ENCODE measurements around the gene SOBP.
"Not testable (repeated sequence)": the region's sequence is repeated elsewhere in the genome, so short reads cannot be mapped to it uniquely, and the experiment has no call there.

SOBP gene

DNA sequence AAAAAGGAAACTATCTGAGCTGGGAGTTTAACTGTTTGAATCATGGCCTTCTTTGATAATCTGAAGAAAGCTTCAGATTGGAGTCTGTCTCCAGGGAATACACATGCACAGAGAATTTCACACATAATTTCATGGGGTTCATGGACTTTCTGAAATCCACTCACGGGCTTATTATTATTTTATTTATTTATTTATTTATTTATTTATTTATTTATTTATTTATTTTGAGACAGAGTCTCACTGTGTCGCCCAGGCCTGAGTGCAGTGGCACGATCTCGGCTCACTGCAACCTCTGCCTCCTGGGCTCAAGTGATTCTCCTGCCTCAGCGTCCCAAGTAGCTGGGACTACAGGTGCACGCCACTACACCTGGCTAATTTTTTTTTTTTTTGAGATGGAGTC lies 63.2 kb downstream of the SOBP start:
- DNase-seq (ENCODE audit: low read depth in 2 of 2, low spot score in 1 of 2), result not testable (repeated sequence)

DNA sequence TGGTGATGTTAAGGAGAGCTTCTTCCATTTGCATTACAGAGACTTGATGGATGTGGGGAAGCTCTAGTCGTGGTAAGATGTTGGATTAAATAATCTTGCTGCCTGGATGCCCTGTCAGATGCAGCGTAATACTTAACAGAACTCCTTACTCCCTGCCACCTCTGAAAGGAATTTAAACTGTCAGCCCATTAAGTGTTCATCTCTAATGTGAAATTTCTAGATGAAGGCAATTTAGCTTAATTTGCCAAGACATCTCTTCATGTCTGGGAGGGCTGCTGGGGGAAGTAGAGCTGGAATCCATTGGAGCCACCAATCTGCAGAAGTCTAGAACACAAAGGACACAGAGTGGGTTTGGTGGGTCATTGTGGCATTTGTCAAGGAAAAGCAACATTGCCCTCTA lies 64.4 kb downstream of the SOBP start:
- DNase-seq (ENCODE audit: low read depth in 2 of 2, low spot score in 1 of 2), result no peak

DNA sequence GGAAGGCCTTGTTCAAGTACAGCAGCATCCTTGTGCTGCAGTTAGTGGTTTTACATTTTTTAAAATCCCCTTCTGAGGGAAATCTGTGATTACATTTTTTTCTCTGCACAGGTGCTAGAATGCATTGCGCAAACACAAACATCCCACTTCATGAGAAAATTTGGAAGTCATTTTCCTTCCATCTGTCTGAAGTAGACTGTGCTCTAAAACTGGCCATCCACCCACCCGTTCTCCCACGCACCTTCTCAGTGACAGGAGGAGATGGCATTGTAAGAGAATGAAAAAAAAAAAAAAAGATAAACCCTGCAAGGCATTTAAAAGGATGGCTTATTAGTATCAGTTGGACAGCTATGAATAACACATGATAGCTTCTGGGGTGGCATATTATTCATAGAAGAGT lies 65.0 kb downstream of the SOBP start:
- DNase-seq (ENCODE audit: low read depth in 2 of 2, low spot score in 1 of 2), result no peak

DNA sequence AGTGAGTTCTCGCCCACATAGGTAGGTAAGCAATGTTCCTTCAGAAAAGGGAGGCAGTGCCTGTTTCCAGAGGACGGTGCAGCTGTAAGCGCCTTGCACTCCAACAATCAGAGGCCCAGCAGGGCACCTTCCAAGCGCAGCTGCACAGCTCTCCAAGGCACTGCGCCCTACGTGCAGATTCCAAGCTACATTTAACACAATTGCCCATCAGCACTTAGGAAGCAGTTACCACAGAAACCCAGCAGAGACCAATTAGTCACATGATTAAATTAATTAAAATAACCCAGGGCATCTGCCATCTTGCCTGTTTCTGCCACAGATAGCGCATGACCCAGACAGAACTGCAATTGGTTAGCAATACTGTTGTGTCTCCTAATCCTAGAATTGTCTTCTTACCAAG lies 65.5 kb downstream of the SOBP start:
- DNase-seq (ENCODE audit: low read depth in 2 of 2, low spot score in 1 of 2), result no peak

DNA sequence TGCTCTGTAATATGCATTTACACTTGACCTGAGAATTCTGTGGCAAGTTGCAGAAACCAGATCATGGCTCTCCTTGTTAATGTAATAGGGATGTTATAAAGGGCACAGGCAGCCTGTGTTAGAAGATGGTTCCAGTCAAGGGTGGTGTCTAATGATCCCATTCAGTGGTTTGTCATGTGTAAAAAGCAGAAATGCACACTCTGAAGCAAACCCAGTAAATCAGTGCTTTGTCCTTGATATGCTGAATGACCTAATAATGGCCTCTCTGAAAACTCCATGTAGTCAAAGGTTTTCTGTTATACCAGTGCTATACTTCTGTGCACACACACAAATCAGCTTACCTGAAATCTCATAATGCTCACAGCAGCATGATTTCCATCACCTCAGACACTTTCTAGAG lies 66.2 kb downstream of the SOBP start:
- no peak for DNase-seq (ENCODE audit: low read depth in 2 of 2, low spot score in 1 of 2)

DNA sequence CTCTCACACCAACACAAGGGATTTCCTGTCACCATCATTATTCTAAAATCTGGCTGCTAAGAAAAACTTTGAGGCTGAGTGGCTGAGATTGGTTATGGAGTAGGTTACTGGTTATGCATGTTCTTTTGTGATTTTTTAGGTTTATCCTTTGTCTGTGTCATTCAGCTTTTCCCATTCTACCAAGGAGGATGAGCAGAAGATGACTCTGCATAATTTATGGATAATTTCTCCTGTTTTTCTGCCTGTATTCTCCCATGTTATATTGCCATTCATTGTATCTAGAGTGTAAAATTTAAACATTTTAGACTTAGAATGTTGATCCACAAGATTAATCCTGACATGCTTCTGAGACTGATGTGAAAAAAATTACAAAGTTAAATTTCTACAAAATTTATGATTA lies 67.8 kb downstream of the SOBP start:
- DNase-seq (ENCODE audit: low read depth in 2 of 2, low spot score in 1 of 2), result no peak

DNA sequence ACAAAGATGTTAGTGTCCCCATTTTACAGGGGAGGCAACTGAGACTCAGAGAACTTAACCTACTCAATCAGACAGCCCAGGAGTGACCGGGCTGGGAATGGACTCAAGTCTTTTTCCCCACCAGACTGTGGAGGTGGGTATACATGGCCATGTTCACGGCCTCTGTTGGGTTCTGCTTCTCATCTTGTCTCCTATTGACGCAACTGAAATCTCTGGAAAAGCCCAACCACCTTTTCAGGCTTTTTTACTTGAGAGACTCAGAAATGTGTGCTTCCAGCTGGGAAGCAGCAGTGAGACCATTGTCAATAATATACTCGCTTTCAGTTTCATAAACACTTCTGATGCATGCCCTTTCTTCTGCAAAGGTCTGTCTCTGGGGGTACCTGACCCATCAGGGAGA lies 70.7 kb downstream of the SOBP start:
- DNase-seq (ENCODE audit: low read depth in 2 of 2, low spot score in 1 of 2), result no peak

DNA sequence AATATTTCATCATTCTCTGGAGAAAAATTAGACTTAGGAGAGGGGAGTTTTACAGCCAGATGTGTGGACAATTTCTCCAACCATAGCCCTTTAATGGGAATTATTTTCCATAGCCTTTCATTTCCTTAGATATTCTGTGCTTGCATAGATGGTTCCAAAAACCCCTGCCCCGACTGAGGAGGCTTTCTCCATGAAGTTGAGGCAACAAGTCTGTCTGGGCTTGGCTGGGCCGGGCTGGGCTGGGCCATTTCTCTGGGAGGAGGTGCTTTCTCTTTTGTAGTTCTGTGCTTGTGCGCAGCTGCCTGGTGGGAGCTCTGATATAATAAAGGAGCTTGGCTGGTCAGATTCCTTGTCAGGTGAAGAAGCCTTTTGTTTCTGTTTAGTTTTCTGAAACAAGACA lies 71.4 kb downstream of the SOBP start:
- DNase-seq (ENCODE audit: low read depth in 2 of 2, low spot score in 1 of 2), result no peak

DNA sequence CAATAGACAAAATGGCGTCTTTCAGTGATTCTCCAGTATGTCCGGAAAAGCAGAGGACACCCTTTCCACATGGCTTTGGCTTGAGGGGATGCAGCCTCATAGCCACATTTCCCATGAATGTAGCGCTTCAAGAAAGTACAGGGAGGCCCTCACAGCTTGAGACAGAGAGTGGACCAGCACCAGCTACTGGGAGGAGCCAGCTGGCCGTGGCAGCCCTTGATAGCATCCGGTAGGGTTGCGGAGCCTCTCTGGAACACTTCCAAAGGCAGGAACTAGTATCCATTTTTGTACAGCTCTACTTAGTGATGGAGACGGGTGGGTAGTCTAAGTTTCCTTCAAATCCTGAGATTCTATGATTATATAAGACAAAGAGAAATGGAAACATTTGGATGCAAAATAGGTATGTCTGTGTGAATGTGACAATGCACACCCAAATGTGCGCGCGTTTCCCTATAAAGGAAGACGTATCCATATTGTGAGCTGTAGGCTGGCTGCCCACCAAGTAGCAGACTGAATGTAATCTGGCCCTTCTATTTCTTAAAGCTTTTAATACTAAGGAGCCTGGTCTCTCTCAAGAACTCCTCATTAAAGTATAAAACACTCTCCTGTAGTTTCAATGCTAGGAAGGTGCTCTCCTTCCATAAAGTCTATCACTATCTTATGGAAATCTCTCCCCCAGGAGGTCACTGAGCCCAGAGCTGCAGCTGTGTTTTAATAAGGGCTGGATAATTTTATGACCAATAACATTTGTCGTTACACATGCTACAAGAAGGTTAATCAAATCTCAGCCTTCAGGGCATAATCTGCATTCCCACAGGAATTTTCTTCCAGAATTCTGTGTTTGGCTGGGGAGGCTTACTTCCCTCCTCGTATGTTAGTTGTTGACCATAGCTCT lies 74.0 kb downstream of the SOBP start:
- DNase-seq (ENCODE audit: low read depth in 2 of 2, low spot score in 1 of 2), result no peak

DNA sequence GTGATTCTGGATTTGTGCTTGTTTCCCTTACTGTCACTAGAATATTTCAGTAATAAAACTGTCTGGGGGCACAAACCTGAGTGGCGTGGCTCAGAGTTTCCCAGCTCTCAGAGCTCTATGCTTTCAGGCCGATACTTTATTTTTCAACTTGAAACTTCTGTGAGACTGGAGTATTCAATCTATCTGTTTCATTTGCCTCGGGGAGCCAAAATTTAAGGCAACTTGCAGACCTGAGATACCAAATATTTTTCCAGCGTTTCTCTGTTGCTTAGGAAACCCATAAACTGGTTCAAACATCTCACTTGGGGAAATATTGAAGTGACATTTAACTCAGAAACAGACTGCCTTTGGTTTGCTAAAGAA lies 74.7 kb downstream of the SOBP start:
- no peak for DNase-seq (ENCODE audit: low read depth in 2 of 2, low spot score in 1 of 2)

DNA sequence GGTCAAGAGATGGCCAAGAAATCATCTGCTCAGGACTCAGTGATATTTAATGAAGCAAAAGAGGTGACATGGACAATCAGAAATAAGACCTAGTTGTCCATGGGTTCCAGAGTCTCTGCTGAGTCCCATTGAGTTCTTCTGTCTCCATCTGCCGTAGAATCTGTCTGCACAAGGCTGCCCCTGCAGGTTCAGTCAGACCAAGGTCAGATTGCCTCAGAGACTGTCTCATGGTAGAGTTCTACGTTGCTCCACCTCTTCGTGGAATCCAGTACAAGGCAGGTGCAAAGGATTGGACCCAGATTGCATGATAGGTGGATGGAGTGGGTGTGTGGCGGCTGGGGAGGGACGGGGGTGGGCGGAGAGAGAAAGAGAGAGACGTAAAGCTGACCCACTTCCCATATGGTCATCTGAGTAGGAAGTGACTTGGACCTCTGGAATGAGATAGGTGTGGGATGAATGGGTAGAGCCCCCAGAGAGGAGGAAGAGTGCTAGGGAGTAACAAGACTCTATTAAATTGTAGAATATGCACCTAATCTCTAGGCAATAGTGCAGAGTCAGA lies 75.3 kb downstream of the SOBP start:
- no peak for DNase-seq (ENCODE audit: low read depth in 2 of 2, low spot score in 1 of 2)

DNA sequence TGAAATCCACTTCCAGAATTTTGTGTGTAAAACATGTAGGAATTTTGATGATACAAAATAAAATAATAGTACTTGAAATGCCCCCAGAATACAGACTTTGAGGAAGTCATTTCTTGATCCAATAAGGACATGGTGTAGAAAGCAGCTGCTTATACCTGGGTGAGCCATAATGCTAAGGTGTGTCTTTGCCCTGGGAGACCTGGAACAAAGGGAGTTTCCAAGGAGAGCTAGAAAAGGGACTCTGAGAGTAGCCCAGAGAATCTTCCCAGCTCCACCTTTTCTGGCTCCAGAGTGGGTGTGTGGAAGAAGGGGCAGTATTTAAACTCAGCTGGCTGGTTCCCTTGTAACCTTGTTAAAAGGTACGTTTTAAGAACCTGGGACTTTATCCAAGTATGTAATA lies 77.7 kb downstream of the SOBP start:
- DNase-seq (ENCODE audit: low read depth in 2 of 2, low spot score in 1 of 2), result no peak

DNA sequence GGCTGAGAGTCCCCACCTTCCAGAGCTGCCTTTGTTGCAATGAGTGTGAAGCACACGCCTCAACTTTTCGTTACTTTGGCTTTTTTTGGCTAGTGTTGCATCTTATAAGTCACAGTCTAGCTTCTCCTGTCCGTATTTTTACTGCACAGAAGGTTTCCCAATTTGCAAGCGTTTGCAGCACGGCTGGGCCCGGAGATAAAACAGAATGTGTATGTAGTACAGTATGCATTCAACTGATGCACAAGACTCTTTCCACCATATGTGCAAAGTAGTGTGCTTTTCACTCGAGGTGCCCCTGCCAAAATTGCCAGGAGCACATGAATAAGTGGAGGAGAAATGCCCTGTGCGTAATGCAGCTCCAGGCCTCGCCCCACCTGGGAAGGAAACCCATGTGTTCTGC lies 79.6 kb downstream of the SOBP start:
- no peak for DNase-seq (ENCODE audit: low read depth in 2 of 2, low spot score in 1 of 2)

DNA sequence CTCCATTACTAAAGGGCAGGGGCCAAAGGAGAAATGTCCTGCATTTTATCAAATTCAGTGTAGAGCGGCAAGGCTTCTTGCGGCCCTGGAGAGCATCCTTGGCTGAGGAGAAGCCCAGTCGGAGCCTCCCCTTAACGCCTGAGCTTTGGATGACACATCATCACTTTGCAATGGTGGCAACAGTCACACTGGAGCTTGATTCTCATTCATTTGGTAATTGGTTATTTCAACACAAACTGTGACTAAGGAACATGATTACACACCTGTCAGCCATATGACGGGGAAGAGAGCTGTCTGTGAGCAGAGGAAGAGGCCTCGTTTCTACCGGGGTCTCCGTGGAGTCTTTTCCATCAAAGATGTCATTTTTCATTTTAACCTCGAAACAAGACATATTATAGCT lies 81.4 kb downstream of the SOBP start:
- no peak for DNase-seq (ENCODE audit: low read depth in 2 of 2, low spot score in 1 of 2)

DNA sequence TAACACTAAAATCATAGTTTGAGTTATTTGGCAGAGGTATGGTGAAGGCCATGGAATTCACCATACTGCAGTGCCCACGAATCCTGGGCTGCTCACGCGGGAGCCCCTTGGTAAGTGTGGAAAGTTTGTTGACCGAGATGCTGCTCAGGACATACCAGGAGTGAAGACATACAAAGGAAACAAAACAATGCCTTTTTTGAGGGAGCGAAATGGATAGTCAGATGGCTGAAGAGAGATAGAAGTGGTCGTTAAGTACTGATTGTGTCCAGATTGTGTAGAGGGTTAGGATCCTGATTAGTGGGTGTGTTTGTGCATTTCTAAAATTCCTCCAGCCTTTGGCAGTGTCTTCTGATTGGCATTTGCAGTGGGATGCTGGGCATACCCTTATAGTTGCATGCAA lies 83.0 kb downstream of the SOBP start:
- DNase-seq (ENCODE audit: low read depth in 2 of 2, low spot score in 1 of 2), result no peak

DNA sequence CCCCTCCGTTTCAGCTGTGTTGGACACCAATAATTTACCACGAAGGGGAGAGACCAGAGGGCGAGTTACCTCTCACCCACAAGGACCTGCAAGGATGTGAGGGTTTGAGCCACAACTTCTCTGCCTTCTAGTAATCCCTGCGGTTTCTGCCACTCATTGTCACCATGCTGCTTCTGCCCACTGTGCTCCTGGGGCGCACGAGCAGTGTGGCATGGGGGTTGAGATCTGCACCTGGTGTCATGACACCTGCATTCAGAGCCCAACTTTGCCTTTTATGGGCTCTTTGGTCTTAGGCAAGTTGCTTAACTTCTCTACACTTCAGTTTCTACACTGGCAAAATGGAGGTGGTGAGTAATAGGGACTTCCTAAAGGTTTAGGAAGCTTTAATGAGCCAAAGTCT lies 84.9 kb downstream of the SOBP start:
- DNase-seq (ENCODE audit: low read depth in 2 of 2, low spot score in 1 of 2), result no peak

DNA sequence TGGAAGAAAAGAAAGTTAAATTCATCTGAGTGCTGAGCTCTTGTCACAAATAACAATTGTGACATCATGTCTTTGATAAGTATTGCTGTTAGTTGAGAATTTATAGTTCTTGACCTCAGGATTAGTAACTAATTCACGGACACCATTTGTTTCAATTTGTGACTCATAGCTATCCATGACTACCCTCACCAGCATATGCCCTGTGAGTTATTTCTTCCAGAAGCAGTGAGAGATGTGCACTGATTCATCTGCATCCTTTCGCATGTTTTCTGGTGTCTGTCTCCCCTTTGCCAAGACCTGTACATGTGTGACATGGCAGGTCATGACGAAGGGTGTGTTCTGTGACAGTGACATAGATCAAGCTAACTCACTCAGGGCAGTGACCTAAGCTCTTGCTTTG lies 86.9 kb downstream of the SOBP start:
- DNase-seq (ENCODE audit: low read depth in 2 of 2, low spot score in 1 of 2), result no peak

DNA sequence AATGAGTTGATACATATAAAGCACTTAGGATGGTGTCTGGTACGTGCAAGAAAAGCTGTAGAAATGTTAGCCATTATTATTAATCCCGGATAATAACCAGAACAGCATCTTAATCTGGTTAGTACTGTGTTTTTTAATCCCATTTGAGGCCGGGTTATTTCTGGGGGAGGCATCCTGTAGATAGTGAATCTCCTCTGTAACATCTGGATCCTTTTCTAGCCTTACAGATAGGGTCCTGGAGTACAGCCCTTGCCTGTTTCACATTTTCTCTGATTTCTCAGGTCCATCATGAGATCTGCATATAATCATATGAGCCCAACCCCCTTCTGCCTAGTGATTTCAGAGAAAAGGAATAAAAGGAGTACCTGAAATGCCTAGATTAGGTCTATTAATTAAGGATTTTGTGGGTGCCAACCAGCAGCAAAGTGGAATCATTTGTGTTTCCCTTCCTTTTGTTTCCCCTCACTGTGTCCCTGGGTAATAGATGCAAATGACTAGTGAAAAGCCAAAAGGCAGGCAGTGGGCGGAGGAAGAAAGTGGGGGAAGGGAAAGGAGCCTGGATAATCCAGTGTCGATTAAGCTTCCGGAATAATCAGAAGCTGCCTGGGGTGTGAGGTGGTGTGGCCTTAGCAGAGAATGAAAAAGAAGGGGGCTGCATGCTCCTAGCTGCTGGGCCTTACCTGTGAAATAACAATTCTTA lies 88.9 kb downstream of the SOBP start:
- DNase-seq (ENCODE audit: low read depth in 2 of 2, low spot score in 1 of 2), result no peak

DNA sequence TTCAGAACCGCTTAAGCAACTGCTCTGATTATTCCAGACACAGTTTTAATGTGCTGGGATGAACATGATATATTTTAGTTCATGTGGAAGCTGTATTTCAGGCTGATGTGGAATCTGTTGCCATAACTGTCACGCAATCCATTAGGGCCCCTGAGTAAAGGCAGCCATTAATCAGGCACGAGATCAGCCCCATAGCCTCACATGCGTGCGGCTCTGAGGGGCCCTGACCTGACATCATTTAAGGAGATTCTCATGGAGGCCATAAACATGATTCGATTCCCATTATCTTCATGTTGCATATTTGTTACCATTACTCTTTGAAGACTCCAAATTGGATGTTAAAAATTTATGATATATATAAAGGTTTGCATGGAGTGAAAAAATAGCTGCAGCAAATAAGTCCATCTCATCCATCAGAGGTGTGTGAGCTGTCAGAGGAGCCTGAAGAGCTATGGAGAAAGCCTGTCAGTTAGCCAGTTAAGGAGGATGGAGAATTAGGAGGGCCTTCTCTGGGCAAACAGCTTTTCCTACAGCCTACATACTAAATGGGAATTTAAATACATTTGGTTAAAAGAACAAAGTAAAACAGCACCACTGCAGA lies 89.6 kb downstream of the SOBP start:
- DNase-seq (ENCODE audit: low read depth in 2 of 2, low spot score in 1 of 2), result no peak

DNA sequence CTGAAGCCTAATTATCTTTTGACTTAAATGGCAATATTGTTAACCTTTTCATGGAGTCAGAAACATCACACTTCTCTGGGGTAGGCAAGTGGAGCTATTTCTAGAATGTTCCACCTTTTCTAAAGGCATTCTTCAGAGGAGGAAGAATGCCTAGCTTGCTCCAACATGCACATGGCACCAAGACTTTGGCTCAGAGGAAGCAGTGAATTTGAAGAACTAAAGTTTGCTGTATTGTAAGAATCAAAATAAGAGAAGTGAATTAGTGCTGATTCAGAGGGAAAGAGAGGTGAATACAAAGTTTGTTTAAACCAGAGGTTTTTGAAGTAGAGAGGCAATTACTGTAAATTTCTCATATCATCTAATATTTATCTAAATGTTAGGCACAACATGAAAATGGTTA lies 92.2 kb downstream of the SOBP start:
- no peak for DNase-seq (ENCODE audit: low read depth in 2 of 2, low spot score in 1 of 2)

DNA sequence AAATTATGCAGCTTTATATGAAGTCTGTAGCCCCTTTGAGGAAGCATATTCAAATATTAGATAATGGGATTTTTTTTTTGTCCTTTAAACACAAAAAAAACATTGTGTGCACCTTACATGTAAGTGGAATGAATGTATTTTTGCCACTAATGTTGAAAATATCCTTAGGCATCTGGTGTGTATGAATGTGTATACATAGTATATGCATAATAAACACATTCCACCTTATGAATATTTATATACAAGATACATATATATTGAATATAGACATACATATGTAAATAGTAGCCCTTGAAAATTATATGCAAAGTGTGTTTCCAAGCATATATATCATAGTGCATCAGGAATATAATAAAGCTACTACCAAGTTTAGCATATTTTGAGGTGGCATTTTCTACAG lies 94.8 kb downstream of the SOBP start:
- no peak for DNase-seq (ENCODE audit: low read depth in 2 of 2, low spot score in 1 of 2)

DNA sequence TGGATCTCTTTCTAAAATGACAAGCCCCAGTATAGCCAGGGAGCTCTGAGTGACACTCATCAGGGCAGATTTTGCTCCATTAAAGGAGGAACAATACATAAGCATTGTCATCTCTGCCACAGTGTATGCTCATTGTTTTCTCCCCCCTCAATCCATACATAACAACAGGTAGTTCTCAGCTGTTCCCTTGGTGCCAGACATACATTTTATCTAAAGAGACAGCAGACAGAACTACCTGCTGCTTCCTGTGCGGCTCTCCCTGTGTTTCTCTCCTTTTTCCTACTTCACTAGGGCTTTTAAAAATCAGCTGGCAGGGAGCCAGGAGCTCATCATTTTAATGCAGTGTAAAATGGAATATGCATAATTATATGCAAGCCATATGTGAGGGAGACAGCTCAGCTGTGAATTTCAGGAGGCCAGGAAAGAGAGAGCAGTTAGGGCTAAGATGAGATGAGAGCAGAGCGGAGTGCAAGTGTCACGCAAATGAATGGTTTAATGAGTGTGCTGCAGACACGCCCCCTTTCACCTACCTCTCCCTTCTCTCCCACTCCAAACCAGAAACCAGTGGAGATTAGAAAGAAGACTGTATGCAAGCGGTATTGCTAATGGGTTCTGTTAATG lies 96.0 kb downstream of the SOBP start:
- DNase-seq (ENCODE audit: low read depth in 2 of 2, low spot score in 1 of 2), result no peak

All from stimulated activated CD8-positive, alpha-beta memory T cell treated with anti-CD3 and anti-CD28 coated beads, Interleukin-4, amount 100 ng/mL, for 1 hour (primary cell).